Dendritic cell treated with granulocyte-macrophage colony-stimulating factor and Interleukin-4, amounts not matched to agents 40 ng/mL and 50 ng/mL, for 4 days (primary cell): Measurements from ENCODE around the gene CSRP3.

Source experiments
- H3K27ac Mint-ChIP-seq: one replicate; pipeline ENCODE4 v1.8.0; 2022; ENCODE audit warnings: mild to moderate bottlenecking, mixed read lengths
- H3K27me3 Mint-ChIP-seq: one replicate; pipeline ENCODE4 v1.8.0; 2022; ENCODE audit warnings: mild to moderate bottlenecking, mixed read lengths
- H3K36me3 Mint-ChIP-seq: one replicate; pipeline ENCODE4 v1.8.0; 2022; ENCODE audit warnings: low read depth, mixed read lengths
- H3K4me1 Mint-ChIP-seq: one replicate; pipeline ENCODE4 v1.8.0; 2022; ENCODE audit warnings: low read depth, mixed read lengths
- H3K4me3 Mint-ChIP-seq: one replicate; pipeline ENCODE4 v1.8.0; 2022; ENCODE audit warnings: mild to moderate bottlenecking, moderate library complexity, mixed read lengths
- H3K9me3 Mint-ChIP-seq: one replicate; pipeline ENCODE4 v1.8.0; 2022; ENCODE audit warnings: mixed read lengths
- intact Hi-C: fragments of 100-400 bp; cut with micrococcal nuclease; formaldehyde crosslinking; loops from one replicate; pipeline ENCODE4 v1.15.0; 2022

CSRP3 gene

GRCh38 chr11:19237813-19238212 is 36.0 kb upstream of the CSRP3 start:
- Mint-ChIP-seq H3K4me3 (no peak overlapping the region), H3K4me1 (peaks cover 11% of the 10 kb centered on the region), H3K9me3 (no peaks in the 10 kb centered on the region), H3K27ac (no peak overlapping the region), H3K36me3 (peaks cover 16% of the 10 kb centered on the region), H3K27me3 (peaks cover 13% of the 10 kb centered on the region)
- intact Hi-C loops, result no loop called here

- Mint-ChIP-seq H3K4me1 (peaks cover 6% of the 10 kb centered on the region), H3K27ac (no peak overlapping the region), H3K9me3 (no peaks in the 10 kb centered on the region), H3K4me3 (no peak overlapping the region), H3K36me3 (peaks cover 16% of the 10 kb centered on the region), H3K27me3 (peaks cover 8% of the 10 kb centered on the region)
- intact Hi-C loops, result no loop called here
Measured at GRCh38 chr11:19237381-19237780, 35.6 kb upstream of the CSRP3 start.

- Mint-ChIP-seq H3K27ac (no peak overlapping the region), H3K36me3 (peaks cover 18% of the 10 kb centered on the region), H3K4me3 (no peak overlapping the region), H3K4me1 (no peaks in the 10 kb centered on the region), H3K27me3 (no peaks in the 10 kb centered on the region), H3K9me3 (no peaks in the 10 kb centered on the region)
- intact Hi-C loops, result no loop called here
Measured at GRCh38 chr11:19234231-19234817, 32.5 kb upstream of the CSRP3 start.

GRCh38 chr11:19232910-19233503 is 31.2 kb upstream of the CSRP3 start:
- Mint-ChIP-seq H3K9me3 (no peaks in the 10 kb centered on the region), H3K4me3 (no peak overlapping the region), H3K27ac (no peak overlapping the region), H3K4me1 (no peaks in the 10 kb centered on the region), H3K36me3 (peaks cover 18% of the 10 kb centered on the region), H3K27me3 (no peaks in the 10 kb centered on the region)
- intact Hi-C loops, result no loop called here

GRCh38 chr11:19229671-19230070 is 27.9 kb upstream of the CSRP3 start:
- H3K36me3 Mint-ChIP-seq, result peaks cover 12% of the 10 kb centered on the region
- no peaks in the 10 kb centered on the region for H3K4me1 Mint-ChIP-seq
- H3K4me3 Mint-ChIP-seq, result no peak overlapping the region
- intact Hi-C loops, result no loop called here
- H3K27ac Mint-ChIP-seq, result no peak overlapping the region
- no peaks in the 10 kb centered on the region for H3K9me3 Mint-ChIP-seq
- H3K27me3 Mint-ChIP-seq, result no peaks in the 10 kb centered on the region

- Mint-ChIP-seq H3K36me3 (peaks cover 8% of the 10 kb centered on the region), H3K9me3 (no peaks in the 10 kb centered on the region), H3K4me1 (no peaks in the 10 kb centered on the region), H3K4me3 (no peak overlapping the region), H3K27me3 (no peaks in the 10 kb centered on the region), H3K27ac (no peak overlapping the region)
- intact Hi-C loops, result no loop called here
Measured at GRCh38 chr11:19228968-19229367, 27.2 kb upstream of the CSRP3 start.

GRCh38 chr11:19226378-19227195 is 24.8 kb upstream of the CSRP3 start:
- intact Hi-C loops, result no loop called here
- Mint-ChIP-seq H3K27me3 (no peaks in the 10 kb centered on the region), H3K36me3 (peaks cover 3% of the 10 kb centered on the region), H3K9me3 (no peaks in the 10 kb centered on the region), H3K4me1 (no peaks in the 10 kb centered on the region), H3K27ac (no peak overlapping the region), H3K4me3 (no peak overlapping the region)

GRCh38 chr11:19225581-19225980 is 23.8 kb upstream of the CSRP3 start:
- Mint-ChIP-seq H3K36me3 (no peaks in the 10 kb centered on the region), H3K27ac (no peak overlapping the region)
- intact Hi-C loops, result no loop called here

GRCh38 chr11:19225123-19225522 is 23.3 kb upstream of the CSRP3 start:
- no peaks in the 10 kb centered on the region for H3K27me3 Mint-ChIP-seq
- no peak overlapping the region for H3K4me3 Mint-ChIP-seq
- no peaks in the 10 kb centered on the region for H3K9me3 Mint-ChIP-seq
- H3K36me3 Mint-ChIP-seq, result no peaks in the 10 kb centered on the region
- intact Hi-C loops, result no loop called here
- no peak overlapping the region for H3K27ac Mint-ChIP-seq
- H3K4me1 Mint-ChIP-seq, result no peaks in the 10 kb centered on the region

More at GRCh38 chr11:19225581-19225980, 23.8 kb upstream of the CSRP3 start:
- H3K4me1 Mint-ChIP-seq, result no peaks in the 10 kb centered on the region
- H3K27me3 Mint-ChIP-seq, result no peaks in the 10 kb centered on the region
- H3K9me3 Mint-ChIP-seq, result no peaks in the 10 kb centered on the region
- no peak overlapping the region for H3K4me3 Mint-ChIP-seq

GRCh38 chr11:19220903-19221724 is 19.3 kb upstream of the CSRP3 start:
- H3K36me3 Mint-ChIP-seq, result no peaks in the 10 kb centered on the region
- intact Hi-C loops, result no loop called here
- H3K9me3 Mint-ChIP-seq, result no peaks in the 10 kb centered on the region
- H3K27ac Mint-ChIP-seq, result no peak overlapping the region
- no peaks in the 10 kb centered on the region for H3K4me1 Mint-ChIP-seq
- no peak overlapping the region for H3K4me3 Mint-ChIP-seq
- H3K27me3 Mint-ChIP-seq, result no peaks in the 10 kb centered on the region

GRCh38 chr11:19218786-19219460 is 17.1 kb upstream of the CSRP3 start:
- intact Hi-C loops, result no loop called here
- no peak overlapping the region for H3K4me3 Mint-ChIP-seq
- no peak overlapping the region for H3K27ac Mint-ChIP-seq

GRCh38 chr11:19218216-19218615 is 16.4 kb upstream of the CSRP3 start:
- H3K27me3 Mint-ChIP-seq, result peaks cover 1% of the 10 kb centered on the region

More at GRCh38 chr11:19218786-19219460, 17.1 kb upstream of the CSRP3 start:
- Mint-ChIP-seq H3K36me3 (no peaks in the 10 kb centered on the region), H3K4me1 (no peaks in the 10 kb centered on the region), H3K27me3 (peaks cover 1% of the 10 kb centered on the region), H3K9me3 (no peaks in the 10 kb centered on the region)

GRCh38 chr11:19216709-19217374 is 15.1 kb upstream of the CSRP3 start:
- H3K27me3 Mint-ChIP-seq, result peaks cover 1% of the 10 kb centered on the region
- no peaks in the 10 kb centered on the region for H3K4me1 Mint-ChIP-seq
- H3K27ac Mint-ChIP-seq, result no peak overlapping the region
- no peak overlapping the region for H3K4me3 Mint-ChIP-seq
- intact Hi-C loops, result no loop called here
- no peaks in the 10 kb centered on the region for H3K36me3 Mint-ChIP-seq
- no peaks in the 10 kb centered on the region for H3K9me3 Mint-ChIP-seq

More at GRCh38 chr11:19218216-19218615, 16.4 kb upstream of the CSRP3 start:
- H3K4me1 Mint-ChIP-seq, result no peaks in the 10 kb centered on the region
- intact Hi-C loops, result no loop called here
- no peaks in the 10 kb centered on the region for H3K36me3 Mint-ChIP-seq
- no peaks in the 10 kb centered on the region for H3K9me3 Mint-ChIP-seq
- no peak overlapping the region for H3K27ac Mint-ChIP-seq
- no peak overlapping the region for H3K4me3 Mint-ChIP-seq
